HG03378 (cell line): ENCODE measurements around the gene KCNJ6.
"Not testable (repeated sequence)": the region's sequence is repeated elsewhere in the genome, so short reads cannot be mapped to it uniquely, and the experiment has no call there.

Source experiments
- ATAC-seq: cut with Tn5 transposase; IDR thresholded peaks from one replicate; pipeline ENCODE4 v1.9.1; 2021; ENCODE audit warnings: mild to moderate bottlenecking, moderate library complexity; ENCODE audit not compliant: unreplicated experiment

The KCNJ6 gene

DNA sequence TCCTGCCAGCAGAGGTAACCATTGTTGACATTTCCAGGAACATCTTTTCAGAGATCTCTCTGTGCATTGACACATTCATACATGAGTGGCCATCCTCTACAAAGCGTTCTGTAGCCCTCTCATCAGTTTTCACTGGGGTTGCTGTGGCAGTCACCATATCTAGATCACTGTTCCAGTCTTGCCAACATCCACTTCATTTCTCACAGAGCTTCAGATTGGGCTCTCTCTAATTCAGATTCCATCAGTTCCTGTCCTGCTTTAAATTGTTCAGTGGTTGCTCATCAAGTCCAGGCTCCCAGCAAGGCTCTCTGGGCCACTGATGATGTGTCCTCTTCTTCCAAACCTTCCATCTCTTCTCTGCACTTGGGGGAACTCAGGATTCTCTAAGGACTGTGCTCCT is 173.7 kb downstream of the KCNJ6 start:
- no peak for ATAC-seq

GRCh38 chr21:37742115-37742514 is 174.1 kb downstream of the KCNJ6 start:
- no peak for ATAC-seq

DNA sequence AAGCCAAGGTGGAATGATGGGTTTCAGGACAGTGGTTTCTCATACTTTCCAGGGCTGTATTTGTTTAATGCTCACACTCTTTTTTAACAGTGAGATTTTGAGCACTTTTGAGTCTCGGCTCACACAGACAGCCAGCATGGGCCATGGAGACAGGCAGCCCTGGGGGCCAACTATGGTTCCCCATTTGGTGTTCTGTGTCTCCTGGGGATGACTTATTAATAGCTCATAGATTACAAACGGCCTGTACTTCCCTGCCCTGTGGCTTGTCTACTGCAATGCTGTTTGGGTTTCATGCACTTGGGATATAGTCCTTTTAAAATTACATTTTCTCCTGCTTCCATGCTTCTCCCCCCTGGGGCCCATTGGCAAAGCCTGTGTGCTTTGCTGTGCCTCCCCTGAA is 178.3 kb downstream of the KCNJ6 start:
- ATAC-seq: no peak

GRCh38 chr21:37737507-37737906 is 178.8 kb downstream of the KCNJ6 start:
- ATAC-seq: no peak

DNA sequence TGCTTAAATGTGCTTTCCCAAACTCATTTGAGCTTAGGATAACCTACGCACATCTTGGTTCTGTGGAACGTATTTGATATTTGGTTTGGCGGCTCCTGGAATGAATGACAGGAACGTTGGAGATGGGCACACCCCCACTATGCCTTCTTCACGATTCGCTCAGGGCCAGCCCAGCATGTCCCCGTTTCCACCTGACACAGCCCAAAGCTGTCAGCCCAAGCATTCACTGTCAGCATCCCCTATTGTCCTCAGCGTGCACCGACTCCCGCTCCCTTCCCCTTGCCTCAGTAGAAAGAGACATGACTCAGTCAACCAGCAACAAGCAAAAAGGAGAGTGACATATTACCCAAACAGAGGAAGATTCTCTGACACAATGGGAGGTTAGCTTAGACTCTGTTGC is 181.4 kb downstream of the KCNJ6 start:
- no peak for ATAC-seq

GRCh38 chr21:37732927-37733326 is 183.3 kb downstream of the KCNJ6 start:
- ATAC-seq: no peak

DNA sequence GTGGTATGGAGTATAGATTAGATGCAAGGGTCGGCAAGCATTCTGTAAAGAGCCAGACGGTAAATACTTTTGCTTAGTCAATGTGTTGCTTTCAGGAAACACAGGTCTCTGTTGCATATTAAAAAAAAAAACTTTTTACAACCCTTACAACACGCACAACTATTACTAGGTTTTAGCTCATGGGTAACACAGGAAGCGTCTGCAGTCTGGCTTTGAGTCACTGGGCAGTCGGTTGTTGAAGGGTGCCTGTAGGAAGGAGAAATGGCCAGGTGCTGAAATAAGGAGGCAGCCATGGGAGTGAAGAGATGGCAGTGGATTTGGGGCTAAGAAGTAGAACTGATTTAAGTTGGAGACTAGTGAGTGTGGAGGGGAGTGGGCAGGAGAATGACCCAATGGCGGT is 192.1 kb downstream of the KCNJ6 start:
- no peak for ATAC-seq

DNA sequence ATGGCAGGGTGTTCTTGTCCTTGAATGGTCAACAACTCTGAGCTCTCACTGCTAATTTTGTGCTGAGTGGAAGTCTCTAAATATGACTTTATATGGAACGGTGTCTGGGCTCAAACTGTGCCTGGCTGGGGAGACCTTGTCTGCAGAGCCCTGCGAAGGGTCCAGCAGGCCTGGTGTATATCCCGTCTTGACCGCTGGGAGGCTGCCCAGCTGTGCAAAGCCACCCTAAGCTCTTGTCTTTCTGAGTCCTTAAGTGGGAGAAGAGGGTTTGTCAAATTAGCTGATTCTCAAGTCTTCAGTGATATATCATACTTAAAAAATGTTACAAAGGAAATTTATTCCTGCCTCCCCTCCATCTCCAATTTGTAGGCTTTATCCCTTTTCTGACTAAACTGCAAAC is 198.7 kb downstream of the KCNJ6 start:
- no peak for ATAC-seq

GRCh38 chr21:37712569-37712934 is 203.7 kb downstream of the KCNJ6 start:
- ATAC-seq: not testable (repeated sequence)

- ATAC-seq: no peak
Measured at GRCh38 chr21:37711836-37712568, 204.3 kb downstream of the KCNJ6 start.

- ATAC-seq: no peak
Measured at GRCh38 chr21:37711286-37711829, 204.9 kb downstream of the KCNJ6 start.

DNA sequence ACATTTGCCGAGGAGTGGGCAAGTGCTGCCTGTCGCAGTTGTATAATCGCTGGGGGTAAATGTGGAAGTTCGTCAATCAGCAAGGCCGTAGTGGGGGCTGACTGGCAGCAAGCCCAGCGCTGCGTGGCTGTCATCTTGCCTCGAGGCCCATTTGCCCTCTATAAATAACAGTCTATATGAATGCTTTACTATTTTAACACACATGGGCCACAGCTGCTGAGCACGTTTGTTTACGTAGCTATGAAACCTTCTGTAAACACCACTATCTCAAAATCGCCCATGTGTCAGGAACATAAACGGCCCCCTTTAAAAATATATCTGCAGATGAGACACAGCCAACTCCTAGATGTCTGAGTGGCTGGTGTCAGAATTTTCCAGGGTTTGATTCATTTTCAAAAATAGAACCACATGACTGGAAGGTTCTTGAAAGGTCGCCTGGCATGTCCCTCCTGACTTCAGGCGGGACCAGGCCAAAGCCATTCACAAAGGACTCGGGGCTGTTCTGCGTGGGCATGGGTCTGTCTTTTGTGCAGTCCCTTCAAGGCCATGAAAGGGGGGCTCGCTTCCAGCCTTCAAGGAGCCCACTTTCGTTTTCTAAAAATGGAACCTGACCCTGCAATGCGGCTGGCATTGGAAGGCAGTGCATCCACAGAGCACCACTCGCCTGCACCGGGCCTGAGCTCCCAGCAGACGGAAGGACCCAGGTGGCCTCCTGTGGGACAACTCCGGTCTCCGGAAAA is 205.5 kb downstream of the KCNJ6 start:
- ATAC-seq: no peak

DNA sequence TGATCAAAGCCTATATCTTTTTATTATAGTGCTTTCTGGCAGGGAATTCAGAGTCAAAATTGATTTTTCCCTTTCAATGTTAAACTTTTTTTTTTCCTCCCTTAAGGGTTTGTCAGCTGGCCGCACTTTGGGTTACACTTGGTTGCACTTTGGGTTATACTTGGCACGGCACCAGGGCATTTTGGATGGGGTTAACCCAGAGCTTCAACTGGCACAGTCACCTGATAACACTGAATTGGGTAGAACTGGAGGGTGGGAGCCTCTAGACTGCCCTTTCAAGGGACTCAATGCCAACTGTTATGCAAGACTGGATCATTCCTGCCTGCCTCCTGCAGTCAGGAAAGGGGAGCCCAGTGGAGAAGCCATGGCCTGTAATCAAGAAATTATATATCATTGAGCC is 211.5 kb downstream of the KCNJ6 start:
- ATAC-seq: no peak

DNA sequence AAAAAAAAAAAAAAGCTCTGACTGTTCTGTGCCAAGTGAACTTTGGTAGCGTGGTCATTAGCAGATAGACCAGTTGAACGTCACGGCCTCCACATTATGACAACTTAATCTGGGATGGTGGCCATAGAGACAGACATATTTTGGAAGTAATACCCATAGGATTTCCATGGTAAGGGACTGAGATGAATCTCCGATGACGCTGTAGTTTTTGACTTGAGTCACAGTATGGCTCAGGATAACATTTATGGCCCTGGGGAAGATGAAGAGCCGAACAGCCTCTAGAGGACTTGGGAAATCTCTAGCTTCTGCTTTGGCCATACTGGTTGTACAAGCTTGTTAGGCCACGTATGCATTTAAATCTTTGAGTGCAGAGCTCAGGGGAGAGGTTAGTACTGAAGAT is 214.0 kb downstream of the KCNJ6 start:
- ATAC-seq: no peak

DNA sequence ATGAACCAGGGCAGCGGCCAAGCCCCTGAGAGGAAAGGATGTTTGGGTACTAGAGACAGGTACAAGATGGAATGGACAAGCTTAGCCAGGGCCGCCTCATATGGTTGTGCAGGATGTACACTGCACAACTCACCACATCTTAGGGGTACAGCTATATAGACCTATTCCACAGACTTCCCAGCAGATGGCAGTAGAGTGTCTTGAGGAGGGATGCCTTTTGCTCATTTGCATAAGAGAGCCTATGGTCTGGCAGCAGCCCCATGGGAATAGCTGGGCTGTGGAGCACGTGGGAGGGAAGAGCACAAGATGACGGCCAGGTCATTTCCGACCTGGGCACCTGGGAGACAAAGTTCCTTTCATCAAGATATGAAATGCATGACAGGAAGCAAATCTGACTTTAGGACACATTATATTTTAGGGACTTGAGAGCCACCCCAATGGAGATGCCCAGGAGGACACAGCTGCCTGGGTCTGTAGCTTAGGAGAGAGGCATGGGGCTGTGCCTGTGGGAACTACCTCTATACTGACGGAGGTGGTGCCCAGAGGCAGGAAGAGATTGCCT is 215.5 kb downstream of the KCNJ6 start:
- ATAC-seq: peak; percentile 90

DNA sequence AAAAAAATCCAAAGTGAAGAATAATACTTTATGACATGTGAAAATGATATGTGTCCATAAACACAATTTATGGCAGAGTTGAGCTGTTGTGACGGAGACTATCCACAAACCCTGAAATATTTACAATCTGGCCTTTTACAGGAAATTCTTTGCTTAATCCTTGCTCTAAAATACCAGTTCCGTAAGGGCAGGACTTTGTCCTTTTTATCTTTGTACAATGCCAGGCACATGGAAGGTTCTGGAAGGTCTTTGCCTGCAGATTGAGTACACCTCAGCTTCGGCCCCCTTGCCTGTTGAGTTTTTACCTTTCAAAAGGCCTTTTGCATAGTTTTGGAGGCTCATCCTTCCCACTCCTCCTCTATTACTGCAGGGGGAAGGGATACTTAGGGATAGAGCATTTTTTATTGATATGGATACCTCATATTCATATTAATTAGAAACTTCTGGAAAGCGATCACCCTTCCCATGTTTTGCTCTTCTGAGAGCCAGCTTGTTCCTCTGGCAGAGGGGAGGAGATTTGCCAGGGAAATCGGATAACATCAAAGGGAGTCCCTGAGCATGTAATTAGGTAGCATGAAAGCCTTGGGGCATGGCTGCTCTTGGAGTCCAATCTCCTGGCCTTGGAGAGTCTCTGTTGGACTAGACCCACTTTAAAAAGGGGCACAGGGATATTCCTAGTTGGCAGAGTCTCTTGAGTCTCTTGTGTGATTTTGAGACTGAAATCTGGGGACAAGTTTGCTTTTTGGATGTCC is 217.1 kb downstream of the KCNJ6 start:
- ATAC-seq: no peak

GRCh38 chr21:37696936-37697335 is 219.3 kb downstream of the KCNJ6 start:
- ATAC-seq: no peak

DNA sequence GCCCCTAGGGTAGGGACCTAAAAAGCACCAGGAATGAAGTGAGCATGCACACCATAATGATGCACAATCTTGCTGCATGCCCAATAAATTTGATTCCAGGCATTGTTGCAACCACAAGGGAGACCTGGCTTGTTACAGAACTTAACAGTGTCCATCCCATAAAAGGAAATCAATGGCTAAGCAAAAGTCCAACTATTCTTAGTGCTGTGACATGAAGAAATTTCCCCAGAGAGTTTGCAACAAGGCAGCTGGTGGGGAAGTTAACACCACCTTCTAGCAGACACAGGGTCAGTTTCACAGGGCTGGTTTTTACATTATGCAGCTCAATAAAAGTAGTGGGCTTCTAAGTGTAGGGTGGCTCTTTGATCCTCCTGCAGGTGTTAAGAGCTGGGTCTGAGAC is 221.1 kb downstream of the KCNJ6 start:
- ATAC-seq: no peak

- no peak for ATAC-seq
Measured at GRCh38 chr21:37688952-37689659, 227.2 kb downstream of the KCNJ6 start.

DNA sequence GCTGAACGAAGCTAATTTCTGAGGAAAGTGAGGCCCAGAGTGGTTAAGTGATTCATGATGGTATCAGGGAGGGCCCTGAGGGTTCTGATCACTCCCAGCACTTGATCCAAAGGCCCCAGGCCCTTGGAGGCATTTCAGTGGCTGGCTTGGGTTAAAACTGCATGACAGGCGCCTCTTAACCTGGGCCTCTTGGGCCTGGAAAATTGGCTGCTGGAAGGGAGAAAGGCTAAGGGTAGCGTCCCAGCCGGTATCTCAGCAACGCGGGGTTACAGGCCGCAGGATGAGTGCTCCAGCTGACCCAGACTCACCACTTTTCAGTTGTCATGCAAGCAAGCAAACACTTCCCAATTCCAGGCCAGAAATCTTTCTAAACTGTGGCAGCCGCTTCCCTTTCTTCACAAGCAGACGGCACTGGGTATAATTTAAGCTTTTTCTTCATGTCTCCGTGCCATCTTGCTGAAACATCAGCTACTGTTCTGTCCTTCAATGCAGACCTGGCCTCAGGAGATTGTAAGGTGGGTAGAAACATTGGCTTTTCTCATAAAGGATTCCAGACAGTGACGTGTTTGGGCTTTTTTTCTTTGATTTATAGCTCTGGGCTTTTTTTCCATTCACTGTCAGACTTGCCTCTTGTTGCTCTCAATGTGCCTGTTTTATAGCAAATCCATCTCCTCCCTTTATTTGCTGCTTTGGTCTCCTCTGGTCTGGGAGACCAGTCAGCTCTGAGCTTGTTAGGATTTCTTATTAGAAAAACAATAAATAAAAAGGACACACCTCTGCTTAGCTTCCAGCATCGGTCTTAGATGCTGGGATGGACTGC is 229.1 kb downstream of the KCNJ6 start:
- no peak for ATAC-seq
